22Rv1 (cell line): ENCODE measurements around the gene GNL3.

Experiments
- ZFX ChIP-seq: fragments of 450-650 bp; IDR thresholded peaks from 2 replicates; pipeline ENCODE4 v1.6.1; 2017; ENCODE audit warnings: antibody characterized with exemption, borderline replicate concordance
- TF ChIP-seq, protein P1 (sequence below): fragments of 450-650 bp; IDR thresholded peaks from 2 replicates; pipeline ENCODE4 v1.5.1; 2017; ENCODE audit warnings: mild to moderate bottlenecking

DNA sequence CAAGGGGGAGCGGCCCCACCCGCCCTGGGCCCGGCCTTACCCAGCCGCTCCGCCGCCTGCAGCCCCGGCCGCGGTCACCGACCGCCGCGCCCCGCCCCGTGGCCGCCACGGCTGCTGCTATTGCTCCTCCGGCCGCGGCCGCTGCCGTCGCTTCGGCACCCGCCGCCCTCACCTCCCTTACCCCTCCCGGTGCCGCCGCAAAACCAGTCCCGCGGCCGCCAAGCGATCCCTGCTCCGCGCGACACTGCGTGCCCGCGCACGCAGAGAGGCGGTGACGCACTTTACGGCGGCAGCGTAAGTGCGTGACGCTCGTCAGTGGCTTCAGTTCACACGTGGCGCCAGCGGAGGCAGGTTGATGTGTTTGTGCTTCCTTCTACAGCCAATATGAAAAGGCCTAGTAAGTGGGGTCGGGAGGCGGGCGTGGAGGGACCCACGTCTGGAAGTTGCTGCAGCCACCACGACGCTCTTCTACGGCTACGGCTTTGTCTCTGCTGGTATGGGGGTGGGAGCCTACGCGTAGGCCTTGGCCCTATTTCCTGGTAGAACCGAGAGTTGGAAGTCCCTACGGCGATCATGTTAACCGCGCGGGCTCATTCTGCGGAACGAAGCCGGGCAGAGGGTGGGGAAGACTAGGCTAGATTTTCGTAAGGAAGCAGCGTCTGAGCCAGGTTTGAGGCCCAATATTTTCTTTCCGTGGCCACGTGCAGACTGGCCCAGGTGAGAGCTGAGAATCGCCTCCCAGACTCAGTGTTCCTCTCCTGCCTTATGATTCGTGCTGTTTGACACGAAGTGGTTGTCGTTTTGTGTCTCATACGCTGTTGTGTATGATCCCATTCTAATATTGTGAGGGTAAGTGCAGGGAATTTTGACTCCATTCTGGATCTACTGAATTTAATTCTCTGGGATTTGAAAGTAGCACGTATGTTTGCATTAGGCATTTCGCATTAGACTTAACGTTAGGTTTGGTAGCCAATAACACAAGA, at the start of gene GNL3, which contains the start of gene PBRM1:
- TF ChIP-seq, protein P1, sequence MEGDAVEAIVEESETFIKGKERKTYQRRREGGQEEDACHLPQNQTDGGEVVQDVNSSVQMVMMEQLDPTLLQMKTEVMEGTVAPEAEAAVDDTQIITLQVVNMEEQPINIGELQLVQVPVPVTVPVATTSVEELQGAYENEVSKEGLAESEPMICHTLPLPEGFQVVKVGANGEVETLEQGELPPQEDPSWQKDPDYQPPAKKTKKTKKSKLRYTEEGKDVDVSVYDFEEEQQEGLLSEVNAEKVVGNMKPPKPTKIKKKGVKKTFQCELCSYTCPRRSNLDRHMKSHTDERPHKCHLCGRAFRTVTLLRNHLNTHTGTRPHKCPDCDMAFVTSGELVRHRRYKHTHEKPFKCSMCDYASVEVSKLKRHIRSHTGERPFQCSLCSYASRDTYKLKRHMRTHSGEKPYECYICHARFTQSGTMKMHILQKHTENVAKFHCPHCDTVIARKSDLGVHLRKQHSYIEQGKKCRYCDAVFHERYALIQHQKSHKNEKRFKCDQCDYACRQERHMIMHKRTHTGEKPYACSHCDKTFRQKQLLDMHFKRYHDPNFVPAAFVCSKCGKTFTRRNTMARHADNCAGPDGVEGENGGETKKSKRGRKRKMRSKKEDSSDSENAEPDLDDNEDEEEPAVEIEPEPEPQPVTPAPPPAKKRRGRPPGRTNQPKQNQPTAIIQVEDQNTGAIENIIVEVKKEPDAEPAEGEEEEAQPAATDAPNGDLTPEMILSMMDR, result no peak
- TF ChIP-seq ZFX, result no peak
